K562 (cell line): ENCODE data around the gene RUNX1. TPM values are rescaled to one million over a fixed set of nuclear protein-coding genes. Genes with fewer than 3 reads are reported as not detected.

Experiments
- ATAC-seq: fragments of 200-7000 bp; cut with Tn5 transposase; 3 replicates; pipeline ENCODE4 v1.9.1; 2020; ENCODE audit warnings: moderate library complexity
- BruUV-seq: library from RNA; stranded (reverse); fragments of 400-500 nt; replicated peaks from 2 replicates; lab custom pipeline; 2021; lab: Mats Ljungman, UMichigan
- CTCF ChIA-PET: fragments of 300-600 bp; formaldehyde crosslinking; extraction: SDS; loops from one replicate; lab custom pipeline; 2021; ENCODE audit warnings: low intra/inter-chr PET ratio; lab: Yijun Ruan, JAX
- POLR2A ChIA-PET: fragments of 300-600, 350-650 bp; sonication (Branson Sonifier 250); formaldehyde crosslinking; extraction: SDS; loops from one replicate; lab custom pipeline; 2021; ENCODE audit warnings: antibody characterized with exemption, inconsistent platforms; lab: Yijun Ruan, JAX
- DNase-seq, 4 experiments: peaks; one replicate each; pipeline versions ENCODE4 v3.0.0 to v3.0.0-alpha.2; 2011 to 2018; ENCODE audit warnings: low spot score in 3 of 4, mixed read lengths in 3 of 4; ENCODE audit errors: extremely low read depth in 1 of 4
- FAIRE-seq: peaks from 2 replicates; lab custom pipeline; 2011; peaks lifted over from hg19 to GRCh38; lab: Jason Lieb, UNC
- H2AFZ ChIP-seq: 2 replicates; pipeline ENCODE4 v1.6.0; 2011; ENCODE audit warnings: low read depth, low read length, control low read depth, inconsistent platforms
- H3K27ac ChIP-seq: fragments of 200-600 bp; 3 replicates; pipeline ENCODE4 v1.8.0; 2011; ENCODE audit warnings: low read depth, mild to moderate bottlenecking, control low read depth, inconsistent platforms, low read length, moderate library complexity, mixed read lengths; ENCODE audit errors: extremely low read depth
- H3K27me3 ChIP-seq, 2 experiments: fragments of 300-600 bp in 1 of 2; 2 replicates in 1 of 2; 3 replicates in 1 of 2; pipeline versions ENCODE4 v1.6.0 to v1.8.0; 2011; ENCODE audit warnings: inconsistent platforms in 2 of 2, low read length in 2 of 2, mild to moderate bottlenecking in 1 of 2, mixed read lengths in 1 of 2, moderate library complexity in 1 of 2; ENCODE audit not compliant: control insufficient read depth in 2 of 2, insufficient read depth in 2 of 2
- H3K36me3 ChIP-seq: fragments of 300-600 bp; 3 replicates; pipeline ENCODE4 v1.8.0; 2011; ENCODE audit warnings: mild to moderate bottlenecking, low read length, inconsistent platforms; ENCODE audit not compliant: control insufficient read depth, insufficient read depth
- H3K4me1 ChIP-seq, 2 experiments: fragments of 200-600 bp in 1 of 2; replicated peaks in 1 of 2; 2 replicates in 1 of 2; 3 replicates in 1 of 2; pipeline versions ENCODE4 v1.5.1 to v1.8.0; 2011; ENCODE audit warnings: inconsistent platforms in 2 of 2, low read length in 2 of 2, mild to moderate bottlenecking in 1 of 2, mixed read lengths in 1 of 2, moderate library complexity in 1 of 2; ENCODE audit not compliant: control insufficient read depth in 2 of 2, insufficient read depth in 2 of 2
- H3K4me2 ChIP-seq: 2 replicates; pipeline ENCODE4 v1.6.1; 2011; ENCODE audit warnings: low read length, control low read depth, inconsistent platforms, mixed read lengths; ENCODE audit not compliant: insufficient read depth
- H3K4me3 ChIP-seq: fragments of 200-600 bp; sonication (generic), shearing (Covaris generic); 2 replicates; pipeline ENCODE4 v1.5.1; 2016; ENCODE audit warnings: control low read depth, inconsistent platforms
- H3K79me2 ChIP-seq: fragments of 200-600 bp; 3 replicates; pipeline ENCODE4 v1.8.0; 2011; ENCODE audit warnings: low read length, inconsistent platforms; ENCODE audit not compliant: control insufficient read depth, insufficient read depth
- H3K9ac ChIP-seq, 2 experiments: 2 replicates each; pipeline versions ENCODE4 v1.6.0 to v1.6.1; 2011; ENCODE audit warnings: low read depth in 2 of 2, low read length in 2 of 2, control low read depth in 1 of 2, inconsistent platforms in 1 of 2, mild to moderate bottlenecking in 1 of 2, mixed read lengths in 1 of 2; ENCODE audit not compliant: insufficient read depth in 1 of 2
- H3K9me1 ChIP-seq: one replicate; pipeline ENCODE4 v1.6.0; 2011; ENCODE audit warnings: inconsistent platforms, mild to moderate bottlenecking, low read length, moderate library complexity; ENCODE audit not compliant: control insufficient read depth, insufficient read depth
- H3K9me3 ChIP-seq: replicated peaks from 2 replicates; pipeline ENCODE4 v1.5.1; 2011; ENCODE audit warnings: low read depth, low read length, inconsistent platforms; ENCODE audit not compliant: control insufficient read depth, insufficient read depth
- H4K20me1 ChIP-seq: replicated peaks from 2 replicates; pipeline ENCODE4 v1.6.1; 2011; ENCODE audit warnings: low read length, inconsistent platforms, mixed read lengths; ENCODE audit not compliant: control insufficient read depth, insufficient read depth
- ATF3 ChIP-seq, 2 experiments: fragments of 450-650 bp in 1 of 2; sonication (generic) in 1 of 2; formaldehyde crosslinking in 1 of 2; IDR thresholded peaks in 1 of 2; conservative IDR thresholded peaks in 1 of 2; 2 replicates each; pipeline versions ENCODE4 v1.6.1 to v1.8.1; 2016 to 2023; ENCODE audit warnings: mild to moderate bottlenecking in 2 of 2, moderate library complexity in 2 of 2, inconsistent platforms in 1 of 2, missing genetic modification reagents in 1 of 2
- CBX8 ChIP-seq: fragments of 200-600 bp; sonication (generic); IDR thresholded peaks from 2 replicates; pipeline ENCODE4 v1.6.1; 2012; ENCODE audit warnings: borderline replicate concordance, mixed run types, low read depth, mild to moderate bottlenecking, moderate library complexity, mixed read lengths, low read length, control low read depth, inconsistent platforms; ENCODE audit not compliant: poor library complexity, severe bottlenecking; ENCODE audit errors: extremely low read depth
- CEBPB ChIP-seq: fragments of 450-650 bp; IDR thresholded peaks from 2 replicates; pipeline ENCODE4 v1.6.1; 2016; ENCODE audit warnings: missing genetic modification characterization, missing compliant biosample characterization
- CEBPG ChIP-seq, 3 experiments: fragments of 200-800 bp in 1 of 3; sonication (Bioruptor generic) in 1 of 3; sonication (generic) in 1 of 3; formaldehyde crosslinking in 1 of 3; IDR thresholded peaks in 2 of 3; conservative IDR thresholded peaks in 1 of 3; 2 replicates each; pipeline versions ENCODE4 v1.6.1 to v1.8.0; 2016 to 2022; ENCODE audit warnings: missing compliant biosample characterization in 2 of 3, missing genetic modification characterization in 2 of 3, mild to moderate bottlenecking in 1 of 3, missing genetic modification reagents in 1 of 3
- ELF1 ChIP-seq: fragments of 200-800 bp; sonication (Bioruptor generic); IDR thresholded peaks from 2 replicates; pipeline ENCODE4 v1.6.1; 2016; ENCODE audit warnings: missing genetic modification characterization, missing compliant biosample characterization
- EP300 ChIP-seq: IDR thresholded peaks from 2 replicates; pipeline ENCODE4 v1.6.1; 2012; ENCODE audit warnings: low read length, improper control_type of control experiment
- ETS1 ChIP-seq: conservative IDR thresholded peaks from 2 replicates; pipeline ENCODE4 v1.6.1; 2011; ENCODE audit warnings: low read depth, mild to moderate bottlenecking, low read length; ENCODE audit not compliant: control insufficient read depth
- GATA2 ChIP-seq: sonication (generic); formaldehyde crosslinking; IDR thresholded peaks from 2 replicates; pipeline ENCODE4 v1.4.0; 2020; ENCODE audit warnings: mild to moderate bottlenecking, missing genetic modification reagents
- HDAC8 ChIP-seq: fragments of 450-650 bp; IDR thresholded peaks from 2 replicates; pipeline ENCODE4 v1.6.1; 2016; ENCODE audit warnings: mild to moderate bottlenecking, missing genetic modification characterization, moderate library complexity, missing compliant biosample characterization
- NR2C1 ChIP-seq, 2 experiments: fragments of 450-650 bp; IDR thresholded peaks; 2 replicates each; pipeline ENCODE4 v1.6.1; 2017; ENCODE audit warnings: mild to moderate bottlenecking in 2 of 2, antibody characterized with exemption in 1 of 2, inconsistent platforms in 1 of 2, missing compliant biosample characterization in 1 of 2, missing genetic modification characterization in 1 of 2
- SRSF9 ChIP-seq: fragments of 200-400 bp; formaldehyde crosslinking; IDR thresholded peaks from 2 replicates; pipeline ENCODE4 v1.6.1; 2017; ENCODE audit warnings: low read depth, low read length, borderline replicate concordance
- TAF7 ChIP-seq: fragments of 450-650 bp; IDR thresholded peaks from 2 replicates; pipeline ENCODE4 v1.6.1; 2016; ENCODE audit warnings: missing genetic modification characterization, missing compliant biosample characterization
- ZC3H4 ChIP-seq: sonication (generic); formaldehyde crosslinking; IDR thresholded peaks from 2 replicates; pipeline ENCODE4 v1.9.0; 2021; ENCODE audit warnings: missing genetic modification reagents, borderline replicate concordance
- ZNF592 ChIP-seq: fragments of 450-650 bp; IDR thresholded peaks from 2 replicates; pipeline ENCODE4 v1.6.1; 2017; ENCODE audit warnings: antibody characterized with exemption, mild to moderate bottlenecking
- WGBS: fragments of 100-300 bp; shearing (Covaris generic); methylation state at CpG from one replicate; pipeline ENCODE4 v1.1.6; 2016; ENCODE audit warnings: low coverage, mixed read lengths; ENCODE audit not compliant: insufficient coverage; ENCODE audit errors: missing lambda C conversion rate; 5-methylcytosine and 5-hydroxymethylcytosine counted together
- in situ Hi-C: fragments of 300-500 bp; cut with MboI; formaldehyde crosslinking; loops from 4 replicates; pipeline ENCODE4 v1.15.0; 2018; ENCODE audit warnings: inconsistent platforms, mixed read lengths
- intact Hi-C: fragments of 100-400 bp; cut with micrococcal nuclease; formaldehyde crosslinking; loops from 2 replicates; pipeline ENCODE4 v1.14.2; 2022
- polyA plus RNA-seq, 8 experiments: library from polyadenylated mRNA; depleted of rRNA in 4 of 8; stranded (reverse) in 5 of 8; unstranded in 3 of 8; fragments of >200 nt; fragmentation: Nextera tagmentation in 2 of 8; fragmentation: Illumina TruSeq in 1 of 8; extraction: Ambion mirVana in 2 of 8; extraction: Trizol in 1 of 8; gene quantifications; 2 replicates each; pipeline versions ENCODE4 v1.2.1 to v1.2.3, GENCODE V29; 2011 to 2014; ENCODE audit warnings: inconsistent platforms in 1 of 8, missing spikeins in 1 of 8
- total RNA-seq, 7 experiments: library from RNA; depleted of rRNA in 6 of 7; stranded (reverse); fragments of >200 nt in 6 of 7; fragmentation: Illumina TruSeq in 2 of 7; extraction: Trizol in 2 of 7; gene quantifications; 2 replicates each; pipeline versions ENCODE4 v1.2.1 to v1.2.3, GENCODE V29; 2011 to 2021; ENCODE audit warnings: low replicate concordance in 1 of 7

Gene RUNX1
- total and polyA plus RNA-seq, 9 of the 15 experiments (the other 6 are each of a cell fraction or from before 2014, with no cell fraction given) = 2.2 to 68.6 (median 17.8) TPM

- Histone ChIP-seq H2AFZ (peak overlapping the region; percentile 42; the same call in 1 of the 2 replicates), H3K27ac (no peak overlapping the region), H3K9me3 (no peaks in the 10 kb centered on the region), H4K20me1 (no peaks in the 10 kb centered on the region), H3K27me3 (no peaks in the 10 kb centered on the region), H3K4me3 (no peak overlapping the region), H3K9ac (no peak overlapping the region), H3K36me3 (no peaks in the 10 kb centered on the region), H3K79me2 (no peaks in the 10 kb centered on the region), H3K4me1 (peaks cover 0 to 15% of the 10 kb centered on the region in 2 experiments; a peak in 3 of 5 replicates), H3K9me1 (no peaks in the 10 kb centered on the region), H3K4me2 (no peak overlapping the region)
- in situ Hi-C loops (no loop called here), intact Hi-C loops (no loop called here)
- ChIA-PET CTCF (no interaction called here), POLR2A (no interaction called here)
- WGBS = 74% methylated on average over 4 of the region's 4 CpGs
- no peak for FAIRE-seq
- DNase-seq = no peak
- no peak for ATAC-seq
- BruUV-seq = no TSS peak
- TF ChIP-seq GATA2 (no peak), ETS1 (no peak), SRSF9 (no peak), NR2C1 (IDR thresholded peaks at IDR 0.05) (no peak), NR2C1 (tag; IDR thresholded peaks at IDR 0.05) (no peak), HDAC8 (tag) (no peak), TAF7 (tag) (no peak), ATF3 (IDR thresholded peaks at IDR 0.05) (peak; percentile 52; the same call in 1 of the 2 replicates), ATF3 (CRISPR knock-in tag; conservative IDR thresholded peaks at IDR 0.05) (no peak), ZNF592 (no peak), ZC3H4 (no peak), ELF1 (tag) (0 out of 2 replicates have a peak, but pooled peaks have one; percentile 7), CBX8 (no peak), CEBPB (tag) (peak; percentile 15; the same call in 1 of the 2 replicates), CEBPG (CRISPR knock-in tag; IDR thresholded peaks at IDR 0.05) (peak; percentile 40; the same call in 1 of the 2 replicates), CEBPG (tag; conservative IDR thresholded peaks at IDR 0.05 in 1 of 2, IDR thresholded peaks at IDR 0.05 in 1 of 2) (peak; percentile 53 to 87; a peak in 3 of 4 replicates), EP300 (no peak)
Measured at GRCh38 chr21:34925597-34925996, 123.5 kb downstream of the RUNX1 start.
